Posterior vena cava (tissue), 2 donors: ENCODE results near the gene UGT1A9. TPM values are rescaled to one million over a fixed set of nuclear protein-coding genes. Genes with fewer than 3 reads are reported as not detected.
"Not testable (repeated sequence)": the region's sequence is repeated elsewhere in the genome, so short reads cannot be mapped to it uniquely, and the experiment has no call there.

Source experiments
- DNase-seq: peaks from one replicate; pipeline ENCODE4 v3.0.0-alpha.2; 2020; ENCODE audit warnings: low spot score
- intact Hi-C, 2 donors: fragments of 100-400 bp; cut with DNase I; formaldehyde crosslinking; loops; one replicate each; pipeline versions ENCODE4 v1.14.1 to v1.14.2; 2022 to 2023
- total RNA-seq, 2 donors: library from RNA; stranded (reverse); fragmentation: NEBNext Ultra II Directional; extraction: Animal tissue kit (Norgen Biotek cat#: 25700); gene quantifications; one replicate each; pipeline ENCODE4 v1.2.1, GENCODE V29; 2021
- donor health status: DM: yes; HTN: yes; CAD: no.
- donor health status: DM: yes; HTN: yes; CAD: no.

UGT1A9 gene
- total RNA-seq, 2 donors from 2014 or later, result not detected

DNA sequence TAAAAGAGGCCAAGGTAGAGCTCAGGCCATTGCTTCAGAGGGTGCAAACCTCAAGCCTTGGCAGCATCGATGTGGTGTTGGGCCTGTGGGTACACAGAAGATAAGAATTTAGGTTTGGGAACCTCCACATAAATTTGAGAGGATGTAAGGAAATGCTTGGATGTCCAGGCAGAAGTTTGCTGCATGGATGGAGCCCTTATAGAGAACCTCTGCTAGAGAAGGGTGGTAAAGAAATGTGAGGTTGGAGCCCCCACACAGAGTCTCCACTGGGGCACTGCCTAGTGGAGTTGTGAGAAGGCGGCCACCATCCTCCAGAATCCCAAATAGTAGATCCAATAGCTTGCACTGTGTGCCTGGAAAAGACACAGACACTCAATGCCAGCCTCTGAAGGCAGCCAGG, 79.0 kb downstream of the UGT1A9 start:
- intact Hi-C loops, DNase-seq: not testable (repeated sequence)

DNA sequence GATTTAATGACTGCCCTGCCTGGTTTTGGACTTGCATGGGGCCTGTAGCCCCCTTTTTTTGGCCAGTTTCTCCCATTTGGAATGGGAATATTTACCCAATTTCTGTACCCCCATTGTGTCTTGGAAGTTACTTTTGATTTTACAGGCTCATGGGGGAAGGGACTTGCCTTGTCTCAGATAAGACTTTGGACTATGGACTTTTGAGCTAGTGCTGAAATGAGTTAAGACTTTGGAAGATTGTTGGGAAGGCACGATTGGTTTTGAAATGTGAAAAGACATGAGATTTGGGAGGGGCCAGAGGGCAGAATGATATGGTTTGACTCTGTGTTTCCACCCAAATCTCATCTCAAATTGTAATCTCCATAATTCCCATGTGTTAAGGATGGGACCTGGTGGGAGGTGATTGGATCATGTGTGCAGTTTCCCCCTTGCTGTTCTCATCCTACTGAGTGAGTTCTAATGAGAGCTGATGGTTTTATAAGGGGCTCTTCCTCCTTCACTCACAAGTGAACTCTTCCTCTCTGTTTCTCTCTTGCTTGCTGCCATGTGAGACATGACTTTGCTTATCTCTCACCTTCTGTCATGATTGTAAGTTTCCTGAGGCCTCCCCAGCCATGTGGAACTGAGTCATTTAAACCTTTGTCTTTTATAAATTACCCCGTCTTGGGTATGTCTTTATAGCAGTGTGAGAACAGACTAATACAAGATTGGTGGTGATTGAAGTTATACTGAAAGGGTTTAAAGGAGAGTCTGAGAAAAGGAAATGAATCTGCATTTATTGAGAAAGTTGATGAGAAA, 79.7 kb downstream of the UGT1A9 start:
- intact Hi-C loops, DNase-seq: not testable (repeated sequence)

DNA sequence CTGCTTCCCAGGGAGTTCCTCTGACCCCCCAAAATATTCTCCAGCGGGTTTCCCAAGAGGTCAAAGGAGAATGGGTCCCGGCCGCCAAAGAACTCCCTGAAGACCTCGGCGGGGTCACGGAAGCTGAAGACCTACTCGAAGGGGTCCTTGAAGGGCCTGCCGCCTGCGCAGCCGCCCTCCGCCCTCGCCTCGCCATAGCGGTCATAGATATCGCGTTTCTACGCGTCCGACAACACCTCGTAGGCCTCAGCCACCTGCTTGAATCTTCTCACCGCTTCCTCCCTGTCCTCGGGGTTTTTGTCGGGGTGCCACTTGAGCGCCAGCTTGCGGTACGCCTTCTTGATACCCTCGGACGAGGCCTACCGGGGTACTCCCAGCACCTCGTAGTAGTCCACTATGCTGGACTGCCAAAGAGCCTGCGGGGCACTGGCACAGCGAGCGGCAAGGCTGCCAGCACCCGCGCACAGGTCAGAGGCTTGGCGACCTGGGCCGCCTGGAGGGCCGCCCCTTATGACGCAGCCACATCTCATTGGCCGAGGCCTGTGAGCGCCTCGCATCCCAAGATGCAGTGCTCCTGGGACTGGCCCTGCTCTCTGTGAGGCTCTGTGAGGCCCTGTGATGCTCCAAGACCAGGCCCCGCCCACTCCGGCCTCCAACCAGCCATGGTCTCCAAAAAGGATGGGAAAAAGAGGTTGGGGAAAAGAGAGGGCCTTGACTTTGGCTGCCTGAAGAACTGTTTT, 83.3 kb downstream of the UGT1A9 start:
- no peak for DNase-seq
- intact Hi-C loops, result no loop called here

DNA sequence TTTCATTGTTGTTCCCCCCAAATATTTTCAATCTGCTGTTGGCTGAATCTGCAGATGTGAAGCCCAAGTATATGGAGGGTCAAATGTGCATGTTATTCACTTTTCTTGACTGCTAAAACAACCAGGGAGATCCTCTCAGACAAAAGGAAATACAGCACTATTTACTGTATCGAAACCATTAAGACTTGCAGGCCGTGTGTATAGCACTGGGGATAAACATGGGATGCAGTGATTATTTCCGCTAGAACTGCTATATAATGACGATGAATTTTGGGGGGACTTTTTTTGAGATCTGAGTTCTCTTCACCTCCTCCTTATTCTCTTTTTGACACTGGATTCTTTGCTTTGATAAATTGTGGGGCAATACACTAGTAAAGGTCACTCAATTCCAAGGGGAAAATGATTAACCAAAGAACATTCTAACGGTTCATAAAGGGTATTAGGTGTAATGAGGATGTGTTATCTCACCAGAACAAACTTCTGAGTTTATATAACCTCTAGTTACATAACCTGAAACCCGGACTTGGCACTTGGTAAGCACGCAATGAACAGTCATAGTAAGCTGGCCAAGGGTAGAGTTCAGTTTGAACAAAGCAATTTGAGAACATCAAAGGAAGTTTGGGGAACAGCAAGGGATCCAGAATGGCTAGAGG, 84.9 kb downstream of the UGT1A9 start:
- intact Hi-C loops, result no loop called here
- DNase-seq, result no peak

DNA sequence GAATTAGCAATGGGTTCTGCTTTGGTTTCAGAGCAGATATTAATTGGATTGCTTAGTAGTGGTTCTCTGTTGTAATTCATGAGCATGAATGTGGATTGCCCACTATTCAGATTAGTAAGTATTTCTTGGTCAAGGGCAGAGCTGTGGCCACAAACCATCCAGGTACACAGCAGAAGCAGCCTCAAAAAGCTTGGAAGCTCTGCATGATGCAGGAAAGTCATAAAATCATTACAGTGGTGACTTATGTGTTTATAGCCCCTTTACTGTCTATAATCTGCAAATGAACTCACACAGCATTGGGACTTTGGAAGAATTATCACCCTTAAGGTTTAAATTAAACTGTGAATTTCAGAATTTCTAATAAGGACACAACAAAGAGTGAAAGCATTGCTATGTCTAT, 86.4 kb downstream of the UGT1A9 start:
- intact Hi-C loops, result no loop called here
- DNase-seq, result no peak

DNA sequence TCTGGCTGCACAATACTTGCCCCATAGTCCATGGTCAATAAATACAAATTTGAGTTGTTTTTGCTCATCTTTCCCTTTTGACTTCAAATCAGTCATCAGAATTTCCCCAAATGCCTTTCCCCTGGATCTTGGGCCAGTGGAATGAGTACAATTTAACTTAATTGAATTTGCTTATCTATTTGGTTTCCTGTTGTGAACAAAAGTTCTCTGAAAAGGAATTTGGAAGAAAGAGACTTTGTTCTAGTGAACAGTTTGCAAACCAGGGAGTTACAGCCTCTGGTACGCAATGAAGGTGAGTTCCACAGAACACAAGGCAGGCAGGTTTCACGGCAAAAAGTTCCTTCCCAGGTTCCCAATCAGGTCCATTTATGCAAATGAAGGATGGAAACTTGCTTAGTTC, 87.2 kb downstream of the UGT1A9 start:
- DNase-seq, result no peak
- intact Hi-C loops, result no loop called here

DNA sequence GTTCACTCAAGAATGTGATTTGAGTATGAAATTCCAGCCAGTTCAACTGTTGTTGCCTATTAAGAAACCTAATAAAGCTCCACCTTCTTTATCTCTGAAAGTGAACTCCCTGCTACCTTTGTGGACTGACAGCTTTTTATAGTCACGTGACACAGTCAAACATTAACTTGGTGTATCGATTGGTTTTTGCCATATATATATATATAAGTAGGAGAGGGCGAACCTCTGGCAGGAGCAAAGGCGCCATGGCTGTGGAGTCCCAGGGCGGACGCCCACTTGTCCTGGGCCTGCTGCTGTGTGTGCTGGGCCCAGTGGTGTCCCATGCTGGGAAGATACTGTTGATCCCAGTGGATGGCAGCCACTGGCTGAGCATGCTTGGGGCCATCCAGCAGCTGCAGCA, 88.3 kb downstream of the UGT1A9 start, which contains the start of gene UGT1A1:
Gene UGT1A1, plus strand, starts transcription at position 228 of the 400 bp plus-strand sequence. Its CDS starts 18 bp downstream, at position 246.
- no peak for DNase-seq
- intact Hi-C loops, result no loop called here

DNA sequence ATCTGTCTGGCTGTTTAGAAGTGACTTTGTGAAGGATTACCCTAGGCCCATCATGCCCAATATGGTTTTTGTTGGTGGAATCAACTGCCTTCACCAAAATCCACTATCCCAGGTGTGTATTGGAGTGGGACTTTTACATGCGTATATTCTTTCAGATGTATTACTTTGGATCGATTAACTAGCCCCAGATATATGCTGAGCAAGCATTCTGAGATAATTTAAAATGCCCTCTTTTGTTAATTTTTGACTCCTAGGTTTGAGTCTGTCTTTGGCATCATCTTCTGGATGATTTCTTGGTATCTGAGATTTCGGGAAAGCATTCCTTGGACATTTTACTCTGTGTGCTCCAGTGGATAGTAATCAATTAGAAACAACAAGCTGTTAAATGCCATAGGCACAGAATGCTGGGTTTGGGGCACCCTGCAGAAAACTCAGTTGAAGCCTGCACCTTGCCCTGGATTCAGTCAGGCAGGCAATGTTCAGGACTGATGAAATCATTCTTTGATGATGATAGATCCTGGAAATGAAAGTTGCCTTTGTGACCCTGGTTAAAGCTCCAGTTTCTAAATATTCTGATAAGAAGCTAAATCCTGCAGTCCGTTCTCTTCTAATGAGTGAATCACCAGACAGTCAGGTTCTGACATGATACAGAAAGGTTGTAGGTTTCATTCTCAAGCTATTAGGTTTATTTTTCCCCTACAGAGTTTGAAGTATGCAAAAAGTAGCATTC, 89.5 kb downstream of the UGT1A9 start:
- DNase-seq, result no peak
- intact Hi-C loops, result no loop called here

DNA sequence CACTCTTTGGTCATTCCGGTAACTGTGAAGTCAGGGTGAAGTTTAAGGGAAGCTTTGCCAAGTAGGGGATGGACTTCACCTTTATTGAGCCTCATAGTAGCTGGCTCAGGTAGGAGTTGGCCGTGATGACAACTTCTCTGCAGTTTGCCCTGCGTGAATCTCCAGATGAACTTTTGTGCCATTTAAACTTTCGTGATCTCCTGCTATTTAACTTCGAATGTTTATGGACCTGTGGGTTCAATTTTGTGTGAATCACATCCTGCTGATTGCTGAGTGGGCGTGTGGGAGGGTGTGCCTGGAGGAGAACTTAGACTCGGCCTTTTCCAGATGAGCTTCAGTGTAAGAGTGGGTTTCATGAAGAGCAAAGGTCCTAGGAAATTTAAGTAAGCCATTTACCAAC, 92.6 kb downstream of the UGT1A9 start:
- no peak for DNase-seq
- intact Hi-C loops, result no loop called here

DNA sequence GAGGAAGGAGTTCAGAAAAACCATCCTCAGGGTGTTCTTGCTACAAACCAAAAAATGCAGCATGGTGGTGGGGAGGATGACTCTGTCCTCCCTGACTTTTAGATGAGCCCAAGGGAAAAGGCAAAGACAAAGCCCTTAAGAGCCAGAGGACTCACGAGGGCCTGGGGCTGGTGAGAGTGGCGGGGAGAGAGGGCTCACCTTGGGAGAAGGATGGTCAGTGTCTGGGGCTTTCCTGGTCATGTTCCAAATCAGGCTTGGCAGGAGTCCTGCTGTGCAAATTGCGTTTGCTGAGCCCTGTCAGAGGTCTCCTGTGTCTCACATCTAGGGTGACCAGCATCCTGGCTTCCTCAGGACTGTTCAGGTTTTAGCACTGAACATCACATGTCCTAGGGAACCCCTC, 93.1 kb downstream of the UGT1A9 start:
- intact Hi-C loops, result loop anchor here in 1 of 2 donors (5.0 kb wide), 1 partner anchor 1683 kb away; no protein-coding TSS in a partner anchor
- no peak for DNase-seq

DNA sequence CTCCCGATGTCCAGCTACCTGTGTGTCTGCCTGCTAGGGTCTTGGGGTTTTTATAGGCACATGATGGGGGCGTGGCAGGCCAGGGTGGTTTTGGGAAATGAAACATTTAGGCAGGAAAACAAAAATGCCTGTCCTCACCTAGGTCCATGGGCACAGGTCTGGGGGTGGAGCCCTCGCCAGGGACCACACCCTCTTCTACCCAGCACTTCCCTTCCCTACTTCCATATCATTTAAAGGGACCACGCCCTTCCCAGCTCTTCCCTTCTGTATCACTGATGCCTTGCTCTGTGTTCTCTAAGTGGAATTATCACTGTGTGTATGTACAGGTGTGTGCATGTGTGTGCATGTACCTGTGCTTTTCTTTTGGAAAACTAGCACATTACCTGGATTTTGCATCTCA, 94.7 kb downstream of the UGT1A9 start:
- DNase-seq, result no peak
- intact Hi-C loops, result loop anchor here in 1 of 2 donors (5.0 kb wide), 1 partner anchor 1681 kb away; no protein-coding TSS in a partner anchor

DNA sequence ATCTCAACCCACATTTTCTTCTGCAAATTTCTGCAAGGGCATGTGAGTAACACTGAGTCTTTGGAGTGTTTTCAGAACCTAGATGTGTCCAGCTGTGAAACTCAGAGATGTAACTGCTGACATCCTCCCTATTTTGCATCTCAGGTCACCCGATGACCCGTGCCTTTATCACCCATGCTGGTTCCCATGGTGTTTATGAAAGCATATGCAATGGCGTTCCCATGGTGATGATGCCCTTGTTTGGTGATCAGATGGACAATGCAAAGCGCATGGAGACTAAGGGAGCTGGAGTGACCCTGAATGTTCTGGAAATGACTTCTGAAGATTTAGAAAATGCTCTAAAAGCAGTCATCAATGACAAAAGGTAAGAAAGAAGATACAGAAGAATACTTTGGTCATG, 96.4 kb downstream of the UGT1A9 start:
- DNase-seq, result no peak
- intact Hi-C loops, result loop anchor here in 1 of 2 donors (5.0 kb wide), 1 partner anchor 1679 kb away; no protein-coding TSS in a partner anchor

DNA sequence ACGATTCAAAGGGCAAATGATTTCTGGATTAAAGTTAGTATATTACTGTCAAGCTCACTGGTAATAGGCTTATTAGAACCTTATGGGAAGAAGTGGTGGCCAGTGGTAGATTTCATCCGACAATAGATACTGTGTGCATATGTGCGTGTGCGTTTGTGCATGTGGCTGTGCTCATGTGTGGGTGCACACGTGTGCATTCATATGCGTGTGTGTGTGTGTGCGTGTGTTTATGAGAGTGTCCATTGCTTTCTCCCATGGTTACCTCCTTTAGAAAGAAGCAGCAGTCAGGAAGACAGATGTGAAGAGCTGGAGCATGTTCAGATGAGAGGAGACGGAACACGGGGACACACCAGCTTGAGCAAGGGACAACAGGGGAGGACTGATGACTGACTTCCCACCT, 97.6 kb downstream of the UGT1A9 start:
- DNase-seq, result no peak
- intact Hi-C loops, result loop anchor here in 1 of 2 donors (5.0 kb wide), 1 partner anchor 1678 kb away; no protein-coding TSS in a partner anchor

DNA sequence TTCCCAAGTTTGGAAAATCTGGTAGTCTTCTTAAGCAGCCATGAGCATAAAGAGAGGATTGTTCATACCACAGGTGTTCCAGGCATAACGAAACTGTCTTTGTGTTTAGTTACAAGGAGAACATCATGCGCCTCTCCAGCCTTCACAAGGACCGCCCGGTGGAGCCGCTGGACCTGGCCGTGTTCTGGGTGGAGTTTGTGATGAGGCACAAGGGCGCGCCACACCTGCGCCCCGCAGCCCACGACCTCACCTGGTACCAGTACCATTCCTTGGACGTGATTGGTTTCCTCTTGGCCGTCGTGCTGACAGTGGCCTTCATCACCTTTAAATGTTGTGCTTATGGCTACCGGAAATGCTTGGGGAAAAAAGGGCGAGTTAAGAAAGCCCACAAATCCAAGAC, 100.5 kb downstream of the UGT1A9 start:
- intact Hi-C loops, result no loop called here
- no peak for DNase-seq

DNA sequence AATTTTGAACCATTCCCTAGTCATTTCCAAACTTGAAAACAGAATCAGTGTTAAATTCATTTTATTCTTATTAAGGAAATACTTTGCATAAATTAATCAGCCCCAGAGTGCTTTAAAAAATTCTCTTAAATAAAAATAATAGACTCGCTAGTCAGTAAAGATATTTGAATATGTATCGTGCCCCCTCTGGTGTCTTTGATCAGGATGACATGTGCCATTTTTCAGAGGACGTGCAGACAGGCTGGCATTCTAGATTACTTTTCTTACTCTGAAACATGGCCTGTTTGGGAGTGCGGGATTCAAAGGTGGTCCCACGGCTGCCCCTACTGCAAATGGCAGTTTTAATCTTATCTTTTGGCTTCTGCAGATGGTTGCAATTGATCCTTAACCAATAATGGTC, 100.9 kb downstream of the UGT1A9 start:
- intact Hi-C loops, result no loop called here
- DNase-seq, result no peak

DNA sequence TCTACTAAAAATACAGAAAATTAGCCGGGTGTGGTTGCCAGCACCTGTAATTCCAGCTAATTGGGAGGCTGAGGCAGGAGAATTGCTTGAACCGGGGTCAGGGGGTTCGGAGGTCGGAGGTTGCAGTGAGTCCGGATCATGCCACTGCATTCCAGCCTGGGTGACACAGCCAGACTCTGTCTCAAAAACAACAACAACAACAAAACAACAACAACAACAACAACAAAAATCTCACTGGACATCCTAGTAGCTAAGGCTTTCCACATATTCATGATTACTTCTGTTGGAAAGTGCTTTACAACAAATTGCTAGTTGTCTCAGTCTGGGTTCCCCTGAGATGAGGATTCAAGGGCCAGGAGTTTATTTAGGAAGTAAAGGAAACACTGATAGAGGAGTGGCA, 102.2 kb downstream of the UGT1A9 start:
- intact Hi-C loops, result no loop called here
- no peak for DNase-seq

DNA sequence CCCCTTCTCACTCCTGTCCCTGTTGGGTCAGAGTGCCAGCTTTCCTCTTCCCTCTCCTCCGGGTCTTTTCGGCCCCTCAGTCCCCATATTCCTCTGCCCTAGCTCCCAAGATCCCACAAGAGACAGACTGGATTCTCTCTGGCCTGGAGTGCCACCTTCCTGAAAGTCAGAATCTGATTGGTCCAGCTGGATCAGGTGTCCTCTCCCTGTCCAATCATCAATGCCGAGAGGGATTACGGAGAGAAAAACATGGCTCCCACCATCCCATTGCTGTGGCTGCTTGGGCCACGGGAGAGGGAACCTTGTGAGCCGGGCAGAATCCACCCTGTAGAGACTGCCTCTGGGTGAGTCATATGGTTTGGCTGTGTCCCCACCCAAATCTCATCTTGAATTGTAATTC, 103.7 kb downstream of the UGT1A9 start:
- DNase-seq, result no peak
- intact Hi-C loops, result no loop called here

DNA sequence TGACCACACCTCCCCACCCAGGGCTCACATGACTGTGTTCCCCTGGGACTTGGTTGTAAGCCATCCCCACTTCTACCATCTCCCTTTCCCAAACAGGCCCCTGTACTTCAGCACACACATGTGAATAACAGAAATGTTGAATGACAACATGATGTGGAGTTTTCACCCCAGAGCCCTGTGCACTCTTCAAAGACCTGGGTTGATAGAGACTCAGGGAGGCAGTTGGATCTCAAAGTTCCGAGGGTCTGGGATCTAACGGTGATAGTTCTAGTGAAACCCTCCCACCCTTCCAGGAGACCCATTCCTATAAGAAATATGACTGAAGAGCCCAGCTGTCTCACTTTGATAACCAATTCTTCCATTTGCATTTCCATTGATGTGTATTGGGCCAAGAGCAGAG, 106.3 kb downstream of the UGT1A9 start, which contains the start of gene MROH2A:
Gene MROH2A, plus strand, starts transcription at position 301 of the 400 bp plus-strand sequence. CDS start 1,029 bp downstream, outside the sequence.
- intact Hi-C loops, result no loop called here
- no peak for DNase-seq

DNA sequence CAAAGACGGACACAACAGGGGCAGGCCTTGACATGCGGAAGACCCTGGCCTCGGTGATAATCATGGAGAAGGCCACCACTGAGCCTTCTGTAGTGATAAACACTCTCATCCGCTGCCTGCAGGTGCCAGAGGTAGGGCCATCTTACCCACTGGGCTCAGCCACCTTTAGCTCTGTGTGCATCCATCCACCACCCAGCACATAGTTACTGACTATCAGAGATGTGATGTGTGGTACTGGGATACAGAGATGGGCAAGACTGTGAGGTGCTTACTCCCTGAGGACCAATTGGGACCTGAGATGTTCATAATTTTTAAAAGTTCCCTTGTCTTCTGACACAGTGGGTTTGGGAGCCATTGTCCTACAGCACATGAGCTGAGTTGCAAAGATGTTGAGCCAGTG, 108.0 kb downstream of the UGT1A9 start:
- intact Hi-C loops, result no loop called here
- no peak for DNase-seq
